GM06990 (cell line): ENCODE measurements around the gene RIMBP3C.
"Not testable (repeated sequence)": the region's sequence is repeated elsewhere in the genome, so short reads cannot be mapped to it uniquely, and the experiment has no call there.

Experiments
- DNase-seq: peaks from one replicate; pipeline ENCODE4 v3.0.0-alpha.2; 2011; ENCODE audit not compliant: insufficient read length; ENCODE audit errors: extremely low read depth
- H3K27me3 ChIP-seq: replicated peaks from 2 replicates; pipeline ENCODE4 v1.6.0; 2011; ENCODE audit warnings: low read length; ENCODE audit not compliant: control insufficient read depth, insufficient read depth
- H3K36me3 ChIP-seq: 2 replicates; pipeline ENCODE4 v1.5.1; 2011; ENCODE audit warnings: low read length; ENCODE audit not compliant: control insufficient read depth, insufficient read depth
- H3K4me3 ChIP-seq: replicated peaks from 2 replicates; pipeline ENCODE4 v1.5.1; 2011; ENCODE audit warnings: low read depth, mild to moderate bottlenecking, control low read depth, low read length
- CTCF ChIP-seq: IDR thresholded peaks from 2 replicates; pipeline ENCODE4 v1.5.1; 2011; ENCODE audit warnings: low read length, control low read depth, mild to moderate bottlenecking, inconsistent platforms; ENCODE audit not compliant: insufficient read depth, poor library complexity, severe bottlenecking

Gene RIMBP3C

DNA sequence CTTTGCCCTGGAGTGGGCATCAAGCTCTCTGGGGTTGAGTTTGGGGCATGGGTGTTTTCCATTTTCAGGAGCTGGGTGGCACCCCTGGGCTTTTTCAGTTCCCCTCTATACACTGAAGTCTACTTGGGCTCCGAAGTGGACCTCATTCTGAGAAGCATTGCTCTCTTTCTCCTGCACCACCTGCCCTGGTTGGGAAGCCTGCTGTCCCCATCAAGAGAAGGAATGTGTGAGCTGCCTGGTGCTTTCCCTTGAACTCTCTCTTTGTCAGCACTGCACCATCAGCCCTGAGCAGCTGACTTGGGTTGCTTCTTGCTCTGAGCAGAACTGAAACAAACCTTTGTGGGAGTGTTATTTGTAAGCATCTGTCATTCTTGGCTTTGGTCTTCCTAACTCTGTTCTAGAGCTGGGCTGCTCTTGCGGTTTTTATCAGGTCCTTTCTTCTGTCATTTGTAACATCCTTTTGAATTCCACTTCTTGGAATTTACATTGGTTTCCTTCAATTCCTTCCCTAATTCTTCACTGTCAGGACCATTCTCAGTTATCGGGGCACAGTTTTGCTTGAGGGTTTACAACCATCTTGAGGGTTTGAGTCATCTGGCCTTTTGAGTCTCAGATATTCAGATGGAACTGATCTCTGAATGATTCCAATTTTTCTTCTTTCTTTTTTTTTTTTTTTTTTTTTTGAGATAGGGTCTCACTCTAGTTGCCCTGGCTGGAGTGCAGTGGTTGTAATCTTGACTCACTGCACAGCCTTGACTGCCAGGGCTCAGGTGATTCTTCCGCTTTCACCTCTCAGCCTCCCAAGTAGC is 36.7 kb upstream of the RIMBP3C start:
- peaks cover 3% of the 10 kb centered on the region for H3K36me3 ChIP-seq
- no peaks in the 10 kb centered on the region for H3K27me3 ChIP-seq
- H3K4me3 ChIP-seq = no peak overlapping the region
- TF ChIP-seq CTCF = no peak
- peak; percentile 40 for DNase-seq

GRCh38 chr22:21585389-21585788 is 34.1 kb upstream of the RIMBP3C start:
- DNase-seq = no peak
- TF ChIP-seq CTCF = no peak
- H3K4me3 ChIP-seq = no peak overlapping the region
- no peaks in the 10 kb centered on the region for H3K27me3 ChIP-seq
- no peaks in the 10 kb centered on the region; the same call in 1 of the 2 replicates for H3K36me3 ChIP-seq

GRCh38 chr22:21582801-21583740 is 31.8 kb upstream of the RIMBP3C start:
- H3K27me3 ChIP-seq = no peaks in the 10 kb centered on the region
- DNase-seq = no peak
- TF ChIP-seq CTCF = no peak
- H3K4me3 ChIP-seq = no peak overlapping the region
- H3K36me3 ChIP-seq = peaks cover 2% of the 10 kb centered on the region

- H3K4me3 ChIP-seq, H3K27me3 ChIP-seq, DNase-seq, H3K36me3 ChIP-seq: not testable (repeated sequence)
Measured at GRCh38 chr22:21581009-21581713, 29.9 kb upstream of the RIMBP3C start.

DNA sequence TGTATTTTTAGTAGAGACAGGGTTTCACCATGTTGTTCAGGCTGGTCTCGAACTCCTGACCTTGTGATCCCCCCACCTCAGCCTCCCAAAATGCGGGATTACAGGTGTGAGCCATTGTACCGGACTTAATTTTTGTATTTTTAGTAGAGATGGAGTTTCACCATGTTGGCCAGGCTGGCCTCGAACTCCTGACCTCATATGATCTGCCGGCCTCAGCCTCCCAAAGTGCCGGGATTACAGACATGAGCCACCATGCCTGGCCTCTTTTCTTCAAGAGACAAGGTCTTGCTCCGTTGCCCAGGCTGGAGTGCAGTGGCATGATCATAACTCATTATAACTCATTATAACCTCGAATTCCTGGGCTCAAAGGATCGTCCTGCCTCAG is 29.4 kb upstream of the RIMBP3C start:
- H3K36me3 ChIP-seq, H3K4me3 ChIP-seq, H3K27me3 ChIP-seq, DNase-seq: not testable (repeated sequence)

DNA sequence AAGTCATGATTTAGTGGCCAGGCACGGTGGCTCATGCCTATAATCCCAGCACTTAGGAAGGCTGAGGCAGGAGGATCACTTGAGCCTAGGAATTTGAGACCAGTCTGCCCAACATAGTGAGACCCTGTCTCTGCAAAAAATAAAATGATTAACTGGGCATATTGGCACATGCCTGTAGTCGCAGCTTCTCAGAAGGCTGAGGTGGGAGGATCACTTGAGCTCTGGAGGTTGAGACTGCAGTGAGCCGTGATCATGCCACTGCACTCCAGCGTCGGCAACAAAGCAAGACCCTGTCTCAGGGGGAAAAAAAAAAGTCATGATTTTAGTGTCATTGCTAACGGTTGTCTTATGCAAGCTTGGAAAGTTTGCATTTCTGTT is 28.2 kb upstream of the RIMBP3C start:
- Histone ChIP-seq H3K4me3 (no peak overlapping the region), H3K36me3 (peaks cover 2% of the 10 kb centered on the region), H3K27me3 (no peaks in the 10 kb centered on the region)
- TF ChIP-seq CTCF = no peak
- no peak for DNase-seq
